Central memory CD4-positive, alpha-beta T cell (primary cell): ENCODE data around the gene FAM110D.

ENCODE experiments used
- DNase-seq: peaks from one replicate; pipeline ENCODE4 v3.0.0; 2022

FAM110D gene

DNA sequence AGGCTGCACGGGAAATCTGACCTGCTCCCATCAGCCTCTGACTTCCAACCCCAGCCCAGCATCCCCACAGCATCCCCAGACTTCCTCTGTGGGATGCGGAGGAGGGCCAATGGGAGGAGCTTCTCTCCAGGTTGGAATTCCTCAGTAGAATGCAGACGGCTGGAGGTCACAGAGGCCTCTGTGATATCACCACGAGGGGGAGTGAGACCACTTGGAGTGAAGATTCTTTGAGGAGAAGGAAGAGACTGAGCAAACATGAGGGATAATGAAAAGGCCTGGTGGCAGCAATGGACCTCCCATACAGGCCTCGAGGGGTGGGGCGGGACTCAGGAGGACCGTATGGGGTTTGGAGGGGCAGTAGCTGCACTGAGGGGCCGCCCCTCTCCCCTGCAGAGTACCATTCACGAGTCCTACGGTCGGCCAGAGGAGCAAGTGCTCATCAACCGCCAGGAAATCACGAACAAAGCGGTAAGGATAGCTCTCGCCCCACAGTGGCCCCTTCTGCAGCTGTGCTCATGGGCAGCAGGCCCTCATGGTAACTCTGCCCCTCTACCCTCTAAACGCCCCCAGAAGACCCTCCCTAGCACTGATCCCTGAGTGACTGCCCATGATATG is 31.6 kb downstream of the FAM110D start, which contains the start of gene CATSPER4:
Gene CATSPER4 (plus strand): TSS at position 230 of the 615 bp plus-strand sequence. CDS start 26 bp downstream, at position 256.
- DNase-seq, result peak; percentile 14

- no peak for DNase-seq
Observed at GRCh38 chr1:26191739-26192138, 32.9 kb downstream of the FAM110D start.

DNA sequence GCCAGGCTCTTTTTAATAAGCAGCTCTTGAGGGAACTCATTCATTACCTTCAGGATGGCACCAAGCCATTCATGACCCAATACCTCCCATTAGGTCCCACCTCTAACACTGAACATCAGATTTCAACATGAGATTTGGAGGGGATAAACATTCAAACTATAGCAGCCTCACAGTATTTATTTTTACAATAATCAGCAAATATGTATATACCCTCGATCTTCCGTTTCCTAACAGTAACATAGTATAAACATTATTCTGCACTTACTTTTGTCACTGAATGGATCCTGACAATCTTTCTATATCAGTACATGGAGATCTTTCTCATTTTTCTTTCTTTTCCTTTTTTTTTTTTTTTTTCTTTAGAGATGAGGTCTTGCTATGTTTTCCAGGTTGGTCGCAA is 36.9 kb downstream of the FAM110D start:
- DNase-seq, result no peak

DNA sequence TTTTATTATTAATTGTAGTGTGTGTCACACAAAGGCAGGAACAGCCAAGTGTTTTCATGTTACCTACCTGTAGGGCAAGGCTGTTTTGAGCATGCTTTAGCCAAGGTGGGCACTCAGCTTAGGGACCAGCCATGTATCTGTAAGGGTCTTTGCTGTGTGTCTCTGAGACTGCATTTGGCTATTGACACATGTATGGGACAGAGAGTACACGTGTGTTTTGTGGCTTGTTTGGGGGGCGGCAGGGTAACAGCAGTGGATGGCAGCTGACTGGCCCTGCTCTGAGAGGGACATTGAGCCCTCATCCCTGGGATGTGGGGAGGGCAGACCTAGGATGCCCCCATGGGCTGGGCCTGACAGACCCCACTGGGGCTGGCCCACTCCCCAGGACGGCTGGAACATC is 38.4 kb downstream of the FAM110D start:
- DNase-seq, result no peak

DNA sequence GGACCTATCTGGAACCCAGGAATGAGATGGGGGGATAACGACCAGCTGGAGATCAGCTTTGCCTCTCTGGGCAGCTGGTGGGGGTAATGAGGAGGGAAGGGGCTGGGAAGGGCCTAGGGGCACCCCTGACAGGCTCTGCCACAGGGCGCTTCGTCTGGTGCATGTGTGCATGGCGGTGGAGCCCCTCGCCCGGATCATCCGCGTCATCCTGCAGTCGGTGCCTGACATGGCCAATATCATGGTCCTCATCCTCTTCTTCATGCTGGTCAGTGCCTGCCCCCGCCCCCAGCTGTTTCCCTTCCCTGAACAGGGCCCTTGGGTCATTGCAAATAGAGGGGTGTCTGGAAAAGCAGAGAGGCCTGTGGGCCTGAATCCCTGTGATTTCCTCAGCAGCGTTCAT is 38.9 kb downstream of the FAM110D start:
- no peak for DNase-seq

DNA sequence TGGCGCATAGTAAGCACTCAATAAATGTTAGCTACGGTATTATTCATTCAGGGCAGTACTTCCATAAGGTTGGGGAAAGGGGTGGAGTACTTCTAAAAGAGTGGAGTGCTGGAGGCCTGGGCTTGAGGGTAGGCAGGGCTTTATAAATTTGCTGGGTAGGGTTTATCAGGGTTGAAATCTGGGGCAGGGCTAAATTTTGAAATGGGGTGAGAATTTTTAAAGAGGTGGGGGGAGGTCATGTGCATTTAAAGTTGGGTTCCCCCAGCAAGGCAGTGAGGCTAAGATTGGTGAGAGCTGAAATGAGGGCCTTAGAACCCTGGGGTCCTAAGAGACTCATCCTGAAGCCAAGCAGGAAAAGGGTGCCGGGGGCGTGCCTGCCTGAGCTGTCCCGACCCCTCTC is 41.5 kb downstream of the FAM110D start:
- no peak for DNase-seq

GRCh38 chr1:26203642-26204318 is 44.9 kb downstream of the FAM110D start:
- no peak for DNase-seq

- no peak for DNase-seq
Observed at GRCh38 chr1:26210147-26210870, 51.4 kb downstream of the FAM110D start.

DNA sequence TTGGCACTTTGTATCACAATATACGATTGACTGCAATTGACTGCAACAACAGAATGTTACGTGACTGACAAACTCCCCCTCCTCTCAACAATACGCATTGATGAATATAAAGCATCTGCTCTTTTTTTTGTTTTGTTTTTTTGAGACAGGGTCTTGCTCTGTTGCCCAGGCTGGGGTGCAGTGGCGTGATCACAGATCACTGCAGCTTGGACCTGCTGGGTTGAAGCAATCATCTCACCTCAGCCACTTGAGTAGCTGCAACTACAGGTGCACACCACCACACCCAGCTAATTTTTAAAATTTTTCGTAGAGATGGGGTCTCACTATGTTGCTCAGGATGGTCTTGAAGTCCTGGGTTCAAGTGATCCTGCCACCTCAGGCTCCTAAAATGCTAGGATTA is 53.8 kb downstream of the FAM110D start:
- no peak for DNase-seq

DNA sequence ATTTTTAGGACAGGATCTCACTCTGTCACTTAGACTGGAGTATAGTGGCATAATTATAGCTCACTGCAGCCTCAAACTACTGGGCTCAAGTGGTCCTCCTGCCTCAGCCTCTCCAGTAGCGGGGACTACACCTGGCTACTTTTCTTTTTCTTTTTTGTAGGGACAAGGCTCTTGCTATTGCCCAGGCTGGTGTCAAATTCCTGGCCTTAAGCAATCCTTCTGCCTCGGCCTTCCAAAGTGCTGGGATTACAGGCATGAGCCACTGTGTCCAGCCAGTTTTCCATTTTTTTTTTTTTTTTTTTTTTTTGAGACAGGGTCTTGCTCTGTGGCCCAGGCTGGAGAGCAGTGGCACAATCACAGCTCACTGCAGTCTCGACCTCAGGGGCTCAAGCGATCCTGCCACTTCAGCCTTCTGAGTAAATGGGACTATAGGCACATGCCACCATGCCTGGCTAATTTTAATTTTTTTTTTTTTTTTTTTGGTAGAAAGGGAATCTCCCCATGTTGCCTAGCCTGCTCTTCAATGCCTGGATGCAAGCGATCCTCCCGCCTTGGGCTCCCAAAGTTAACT is 54.5 kb downstream of the FAM110D start:
- no peak for DNase-seq
